IPS-18a (cell line): ENCODE measurements around the gene SOX11.

Experiments used
- H3K27ac ChIP-seq: one replicate; pipeline ENCODE4 v1.5.1; 2013; ENCODE audit warnings: low read length
- H3K27me3 ChIP-seq: one replicate; pipeline ENCODE4 v1.6.1; 2013; ENCODE audit warnings: mild to moderate bottlenecking, low read length; ENCODE audit not compliant: control insufficient read depth, insufficient read depth
- H3K36me3 ChIP-seq: one replicate; pipeline ENCODE4 v1.6.1; 2013; ENCODE audit warnings: low read depth, low read length; ENCODE audit not compliant: control insufficient read depth
- H3K4me1 ChIP-seq: one replicate; pipeline ENCODE4 v1.6.1; 2013; ENCODE audit warnings: low read depth, low read length; ENCODE audit not compliant: control insufficient read depth
- H3K4me3 ChIP-seq: one replicate; pipeline ENCODE4 v1.5.1; 2013; ENCODE audit warnings: low read length
- H3K9ac ChIP-seq: one replicate; pipeline ENCODE4 v1.6.1; 2013; ENCODE audit warnings: mild to moderate bottlenecking, low read length, moderate library complexity
- H3K9me3 ChIP-seq: one replicate; pipeline ENCODE4 v1.6.1; 2013; ENCODE audit warnings: low read depth, low read length; ENCODE audit not compliant: control insufficient read depth

SOX11 gene

DNA sequence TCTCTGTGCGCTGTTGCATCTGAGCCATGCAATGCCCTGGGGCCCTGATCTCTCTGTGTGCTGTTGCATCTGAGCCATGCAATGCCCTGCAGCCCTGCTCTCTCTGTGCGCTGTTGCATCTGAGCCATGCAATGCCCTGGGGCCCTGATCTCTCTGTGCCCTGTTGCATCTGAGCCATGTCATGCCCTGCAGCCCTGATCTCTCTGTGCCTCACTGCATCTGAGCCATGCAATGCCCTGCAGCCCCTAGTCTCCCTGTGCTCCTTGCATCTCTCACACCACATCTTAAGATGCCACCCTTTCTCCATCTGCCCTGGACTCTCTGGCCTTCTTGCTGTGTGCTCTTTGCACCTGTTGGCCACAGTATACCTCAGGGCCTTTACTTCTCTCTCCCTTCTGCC lies 56.2 kb downstream of the SOX11 start:
- Histone ChIP-seq H3K27ac (no peak overlapping the region), H3K36me3 (no peaks in the 10 kb centered on the region), H3K9me3 (no peaks in the 10 kb centered on the region), H3K9ac (no peak overlapping the region), H3K27me3 (no peaks in the 10 kb centered on the region), H3K4me3 (no peak overlapping the region), H3K4me1 (peaks cover 3% of the 10 kb centered on the region)

DNA sequence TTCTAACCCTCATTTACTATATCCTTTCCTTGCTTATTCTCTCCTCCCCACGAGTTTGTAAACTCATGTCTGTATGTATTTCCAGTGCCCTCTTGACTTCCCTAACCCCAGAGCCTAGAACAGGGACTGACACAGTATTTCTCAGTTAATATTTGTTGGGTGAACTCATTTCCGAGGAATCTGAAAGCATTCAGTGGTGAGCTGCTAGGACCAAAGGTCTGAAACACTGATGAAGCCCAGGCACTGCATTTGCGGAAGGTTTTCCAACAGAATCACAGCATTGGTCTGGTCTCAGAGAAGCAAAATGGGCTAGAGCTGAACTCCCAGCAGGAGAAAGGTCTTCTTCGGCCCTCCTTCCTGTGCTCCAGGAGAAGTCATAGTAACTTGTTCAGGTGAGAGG lies 56.8 kb downstream of the SOX11 start:
- Histone ChIP-seq H3K9ac (no peak overlapping the region), H3K36me3 (no peaks in the 10 kb centered on the region), H3K27me3 (no peaks in the 10 kb centered on the region)

DNA sequence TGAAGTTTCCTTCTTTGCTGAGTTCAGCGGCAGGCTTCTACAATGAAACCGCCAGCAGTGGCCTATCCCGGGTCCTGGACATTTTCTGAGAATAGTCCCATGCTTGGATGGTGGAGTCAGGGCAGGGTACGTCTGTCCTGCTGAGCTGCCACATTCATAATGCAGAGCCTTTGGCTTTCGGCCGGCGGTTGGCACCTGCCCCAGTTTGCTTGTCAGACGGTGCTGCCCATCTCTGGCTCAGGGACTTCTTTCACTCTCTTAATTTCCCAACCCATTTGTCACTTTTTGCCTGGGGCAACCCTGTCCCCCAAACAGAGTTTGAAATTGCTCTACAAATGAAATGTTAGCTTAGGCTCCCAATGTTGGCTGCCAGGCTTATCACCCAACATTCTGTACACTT lies 57.2 kb downstream of the SOX11 start:
- Histone ChIP-seq H3K9me3 (no peaks in the 10 kb centered on the region), H3K27me3 (no peaks in the 10 kb centered on the region), H3K9ac (no peak overlapping the region), H3K4me1 (peaks cover 3% of the 10 kb centered on the region), H3K27ac (no peak overlapping the region), H3K36me3 (no peaks in the 10 kb centered on the region), H3K4me3 (no peak overlapping the region)

More for the DNA sequence above, 56.8 kb downstream of the SOX11 start:
- Histone ChIP-seq H3K4me1 (peaks cover 3% of the 10 kb centered on the region), H3K9me3 (no peaks in the 10 kb centered on the region), H3K4me3 (no peak overlapping the region), H3K27ac (no peak overlapping the region)
